Calu3 (cell line): ENCODE measurements around the gene SCAMP4. TPM values are rescaled to one million over a fixed set of nuclear protein-coding genes. Genes with fewer than 3 reads are reported as not detected.

Source experiments
- BruUV-seq: library from RNA; stranded (reverse); fragments of 400-500 nt; replicated peaks from 2 replicates; lab custom pipeline; 2021; lab: Mats Ljungman, UMichigan
- CTCF ChIA-PET: fragments of 300-600 bp; sonication (Branson Sonifier 250); formaldehyde crosslinking; loops from one replicate; lab custom pipeline; 2022; ENCODE audit warnings: antibody characterized with exemption; lab: Charles Lee
- DNase-seq: peaks from one replicate; pipeline ENCODE4 v3.0.0; 2022
- H3K27ac Mint-ChIP-seq: one replicate; pipeline ENCODE4 v1.8.0; 2022; ENCODE audit warnings: mixed read lengths; ENCODE audit not compliant: unreplicated experiment
- H3K27me3 Mint-ChIP-seq: one replicate; pipeline ENCODE4 v1.8.0; 2022; ENCODE audit warnings: mixed read lengths; ENCODE audit not compliant: unreplicated experiment
- H3K36me3 Mint-ChIP-seq: one replicate; pipeline ENCODE4 v1.8.0; 2022; ENCODE audit warnings: mild to moderate bottlenecking, moderate library complexity, mixed read lengths; ENCODE audit not compliant: insufficient read depth, unreplicated experiment
- H3K4me1 Mint-ChIP-seq: one replicate; pipeline ENCODE4 v1.8.0; 2022; ENCODE audit warnings: mild to moderate bottlenecking, low read depth, mixed read lengths; ENCODE audit not compliant: unreplicated experiment
- H3K4me3 Mint-ChIP-seq: one replicate; pipeline ENCODE4 v1.8.0; 2022; ENCODE audit warnings: mild to moderate bottlenecking, low read depth, moderate library complexity, mixed read lengths; ENCODE audit not compliant: unreplicated experiment
- H3K9me3 Mint-ChIP-seq: one replicate; pipeline ENCODE4 v1.8.0; 2022; ENCODE audit warnings: low read depth, mixed read lengths; ENCODE audit not compliant: unreplicated experiment
- CTCF ChIP-seq: fragments of 200-600 bp; IDR thresholded peaks from one replicate; pipeline ENCODE4 v1.8.0; 2022; ENCODE audit warnings: antibody characterized with exemption; ENCODE audit not compliant: unreplicated experiment
- intact Hi-C: fragments of 100-400 bp; cut with micrococcal nuclease; formaldehyde crosslinking; loops from one replicate; pipeline ENCODE4 v1.10.0; 2022; ENCODE audit not compliant: unreplicated experiment
- total RNA-seq: library from RNA; stranded (reverse); gene quantifications from 2 replicates; pipeline ENCODE4 v1.2.3, GENCODE V29; 2022

SCAMP4 gene
- total RNA-seq, 1 experiment from 2014 or later = 64.2 TPM

- peak; percentile 80 for DNase-seq
- no TSS peak for BruUV-seq
- CTCF ChIA-PET = interaction anchor here (0.6 to 1.4 kb wide), 3 partner anchors 14 to 32 kb away, joined by 4 to 14 read pairs (median 5); no protein-coding TSS in a partner anchor
- Mint-ChIP-seq H3K27me3 (no peaks in the 10 kb centered on the region), H3K9me3 (no peaks in the 10 kb centered on the region), H3K4me1 (no peaks in the 10 kb centered on the region), H3K4me3 (peak overlapping the region; percentile 65), H3K36me3 (peaks cover 16% of the 10 kb centered on the region), H3K27ac (no peak overlapping the region)
- TF ChIP-seq CTCF = peak; percentile 74
- intact Hi-C loops = no loop called here
Measured at GRCh38 chr19:1929021-1929742, 24.0 kb downstream of the SCAMP4 start.

GRCh38 chr19:1931445-1931844 is 26.2 kb downstream of the SCAMP4 start:
- CTCF ChIA-PET = no interaction called here
- Mint-ChIP-seq H3K27me3 (peaks cover 9% of the 10 kb centered on the region), H3K4me1 (peaks cover 10% of the 10 kb centered on the region), H3K4me3 (no peak overlapping the region), H3K27ac (no peak overlapping the region), H3K36me3 (peaks cover 16% of the 10 kb centered on the region), H3K9me3 (peaks cover 2% of the 10 kb centered on the region)
- TF ChIP-seq CTCF = no peak
- no TSS peak for BruUV-seq
- no peak for DNase-seq
- intact Hi-C loops = no loop called here

GRCh38 chr19:1932395-1932794 is 27.2 kb downstream of the SCAMP4 start:
- intact Hi-C loops = no loop called here
- BruUV-seq = no TSS peak
- CTCF ChIA-PET = interaction anchor here (0.6 kb wide), 1 partner anchor 10 kb away, joined by 3 read pairs; no protein-coding TSS in a partner anchor

GRCh38 chr19:1933244-1933643 is 28.0 kb downstream of the SCAMP4 start:
- peaks cover 15% of the 10 kb centered on the region for H3K4me1 Mint-ChIP-seq
- peaks cover 16% of the 10 kb centered on the region for H3K36me3 Mint-ChIP-seq
- intact Hi-C loops = no loop called here
- peaks cover 14% of the 10 kb centered on the region for H3K27me3 Mint-ChIP-seq
- DNase-seq = no peak
- CTCF ChIA-PET = no interaction called here
- no peak for TF ChIP-seq CTCF
- H3K4me3 Mint-ChIP-seq = no peak overlapping the region
- no TSS peak for BruUV-seq
- no peak overlapping the region for H3K27ac Mint-ChIP-seq
- peaks cover 2% of the 10 kb centered on the region for H3K9me3 Mint-ChIP-seq

More at GRCh38 chr19:1932395-1932794, 27.2 kb downstream of the SCAMP4 start:
- no peak for TF ChIP-seq CTCF
- no peak for DNase-seq
- Mint-ChIP-seq H3K27ac (no peak overlapping the region), H3K27me3 (peaks cover 14% of the 10 kb centered on the region), H3K9me3 (peaks cover 2% of the 10 kb centered on the region), H3K4me3 (no peak overlapping the region), H3K36me3 (peaks cover 16% of the 10 kb centered on the region), H3K4me1 (peaks cover 15% of the 10 kb centered on the region)
